ENCODE measurements around the gene ADRA1B.

ADRA1B gene

DNA sequence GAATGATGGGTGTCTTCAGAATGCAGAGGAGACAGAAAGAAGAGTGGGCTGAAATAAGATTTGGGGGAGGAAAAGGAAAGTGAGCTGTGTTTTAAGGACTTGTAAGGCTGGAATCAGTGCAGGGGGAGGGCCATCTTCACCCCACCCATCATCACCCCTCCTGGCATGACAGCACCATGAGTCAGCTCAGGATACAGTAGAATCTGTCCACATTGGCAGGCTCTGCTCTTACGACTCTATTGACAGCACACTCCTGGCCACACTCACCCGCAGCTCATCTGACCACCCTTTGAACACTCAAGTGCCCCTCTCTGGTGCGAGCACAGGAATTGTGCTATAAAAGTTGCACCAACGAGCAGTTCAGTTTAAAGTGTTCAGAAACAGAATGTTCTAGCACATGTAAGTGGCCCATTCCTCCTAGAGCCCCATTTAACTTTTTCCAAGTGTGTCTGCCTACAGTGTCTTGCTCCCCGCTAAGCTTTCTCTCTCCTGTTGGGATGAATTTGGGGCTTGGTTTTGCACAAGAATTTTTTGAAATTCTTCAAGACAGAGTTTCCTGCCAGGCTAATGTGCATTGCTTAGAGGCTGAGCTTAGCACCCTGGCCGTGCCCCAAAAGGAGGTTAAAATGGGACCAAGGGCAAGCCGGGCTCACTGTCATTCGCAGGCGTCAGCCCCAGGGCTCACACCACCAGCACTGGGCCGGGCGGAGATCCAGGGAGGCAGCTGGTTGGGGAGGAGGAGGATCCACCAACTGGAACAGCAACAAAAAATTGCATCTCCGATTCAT is 12.0 kb downstream of the ADRA1B start:
- DNase-seq (ENCODE audit: low read depth in 2 of 2) = no peak

DNA sequence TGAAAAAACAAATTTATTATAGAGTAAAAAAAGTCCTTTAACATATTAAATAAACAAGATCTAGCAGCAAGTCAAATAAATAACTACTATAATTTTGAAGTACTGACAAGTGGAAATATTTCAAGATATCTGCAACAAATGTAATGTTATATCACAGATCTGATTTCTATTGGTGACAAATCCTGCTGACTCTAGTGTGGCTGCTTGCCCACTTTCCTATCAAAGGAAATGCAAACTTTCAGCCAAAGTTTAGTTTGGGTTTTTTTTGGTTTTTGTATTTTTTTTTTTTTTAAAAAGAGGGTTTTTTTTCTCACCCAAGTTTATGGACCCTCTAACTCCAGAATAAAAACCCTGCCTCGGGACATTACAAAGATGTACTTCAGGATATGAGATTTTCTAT is 12.9 kb downstream of the ADRA1B start:
- DNase-seq (ENCODE audit: low read depth in 2 of 2) = no peak

GRCh38 chr5:159933531-159934485 is 17.5 kb downstream of the ADRA1B start:
- DNase-seq (ENCODE audit: low read depth in 2 of 2) = no peak

DNA sequence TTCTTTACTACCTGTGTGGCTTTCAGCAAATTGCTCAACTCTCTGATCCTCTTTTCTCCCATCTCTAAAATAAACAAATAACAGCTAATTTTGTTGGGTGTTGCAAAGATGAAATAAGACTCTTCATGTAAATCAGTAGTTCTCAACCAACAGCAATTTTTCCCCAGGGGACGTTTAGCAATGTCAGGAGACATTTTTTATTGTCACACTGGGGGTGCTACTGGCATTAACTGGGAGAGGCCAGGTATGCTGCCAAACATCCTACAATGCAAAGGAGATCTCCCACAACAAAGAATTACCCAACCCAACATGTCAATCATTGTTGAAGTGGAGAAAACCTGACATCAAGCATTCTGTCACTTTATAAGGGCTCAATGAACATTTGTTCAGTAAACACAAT is 19.7 kb downstream of the ADRA1B start:
- no peak for DNase-seq (ENCODE audit: low read depth in 2 of 2)

GRCh38 chr5:159936686-159937329 is 20.5 kb downstream of the ADRA1B start:
- DNase-seq (ENCODE audit: low read depth in 2 of 2) = no peak

DNA sequence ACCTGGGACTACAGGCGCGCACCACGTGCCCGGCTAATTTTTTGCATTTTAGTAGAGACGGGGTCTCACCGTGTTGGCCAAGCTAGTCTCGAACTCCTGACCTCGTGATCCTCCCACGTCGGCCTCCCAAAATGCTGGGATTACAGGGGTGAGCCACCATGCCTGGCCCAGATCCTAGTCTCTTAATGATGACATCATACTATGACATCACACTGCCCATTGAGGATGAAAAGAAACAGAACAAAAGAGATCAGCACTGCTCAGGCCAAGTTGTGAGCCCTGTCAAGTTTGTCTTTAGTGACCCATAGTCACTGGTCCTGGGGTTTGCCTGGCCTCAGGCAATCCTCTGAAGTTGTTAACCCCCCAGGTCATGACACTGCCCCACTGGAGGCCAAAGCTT is 21.3 kb downstream of the ADRA1B start:
- no peak for DNase-seq (ENCODE audit: low read depth in 2 of 2)

DNA sequence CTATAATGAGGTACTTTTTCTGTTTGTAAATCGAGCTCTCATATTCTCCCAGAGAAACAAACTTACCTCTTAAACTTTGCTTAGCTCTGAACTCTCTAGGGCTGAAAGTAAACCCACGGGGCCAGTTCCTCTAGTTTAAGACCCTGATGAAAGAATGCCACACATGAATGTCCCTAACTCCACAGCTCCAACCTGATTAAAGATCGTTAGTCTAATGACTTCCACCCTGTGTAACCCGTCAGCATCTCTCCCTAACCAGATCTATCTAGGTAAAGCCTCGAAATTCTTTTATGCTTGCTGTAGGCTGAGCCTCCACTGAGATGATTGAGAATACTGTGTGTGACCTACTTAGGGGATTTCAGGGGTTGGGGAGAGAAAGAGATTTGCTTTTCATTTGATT is 27.0 kb downstream of the ADRA1B start:
- no peak for DNase-seq (ENCODE audit: low read depth in 2 of 2)

DNA sequence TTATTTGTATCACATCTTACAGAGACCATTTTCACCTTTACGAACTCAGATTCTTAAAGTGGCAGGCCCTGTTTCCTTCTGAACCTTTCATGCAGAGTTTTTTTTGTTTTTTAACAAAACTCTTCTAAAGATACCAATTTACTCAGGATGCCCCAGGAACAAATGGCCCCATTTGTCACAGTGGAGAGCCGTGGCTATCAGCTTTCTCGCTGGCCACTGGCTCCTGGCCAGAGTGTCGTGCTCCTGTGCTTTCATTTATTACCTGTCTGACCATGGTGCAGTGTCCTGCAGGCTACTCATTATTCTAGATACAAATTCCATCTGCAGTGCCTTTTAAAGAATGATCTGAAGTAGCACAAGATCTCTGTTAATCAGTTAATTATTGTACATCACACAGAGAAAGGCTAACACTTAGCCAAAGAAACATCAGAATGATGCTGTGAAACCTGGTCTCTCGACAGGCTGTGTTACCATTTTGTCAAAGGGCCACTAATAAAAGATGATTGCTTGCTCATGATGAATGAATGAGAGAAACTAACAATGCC is 27.8 kb downstream of the ADRA1B start:
- no peak for DNase-seq (ENCODE audit: low read depth in 2 of 2)

GRCh38 chr5:159945359-159945758 is 29.1 kb downstream of the ADRA1B start:
- DNase-seq (ENCODE audit: low read depth in 2 of 2) = no peak

DNA sequence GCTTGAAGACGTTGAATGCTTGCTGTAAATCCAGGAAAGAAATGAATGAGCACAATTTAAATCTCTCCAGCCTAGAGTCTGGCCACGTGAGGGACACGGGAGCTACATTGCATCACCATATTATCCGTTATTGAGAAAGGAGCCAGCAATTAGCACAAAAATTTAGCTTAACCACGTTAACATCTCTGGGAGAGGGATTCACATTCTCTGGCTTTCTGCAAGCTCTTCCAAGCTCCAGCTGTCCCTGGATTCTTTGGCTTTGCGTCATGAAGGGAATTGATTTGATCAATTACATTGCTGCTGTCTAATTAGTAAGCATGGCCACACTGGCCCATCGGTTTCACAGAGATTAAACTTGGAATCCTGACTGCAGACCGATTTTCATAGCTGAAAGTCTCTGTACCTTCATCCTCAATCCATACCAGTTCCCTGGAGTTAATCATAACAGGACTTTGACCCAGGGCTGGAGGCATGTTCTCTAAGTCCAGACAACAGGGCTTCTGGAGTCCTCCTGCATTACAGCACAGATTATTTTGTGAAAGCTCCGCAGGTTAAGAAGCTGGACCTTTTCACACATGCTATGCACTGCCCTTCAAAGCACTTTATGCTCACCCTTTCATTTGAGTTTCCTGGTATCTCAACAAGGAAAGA is 31.6 kb downstream of the ADRA1B start:
- no peak for DNase-seq (ENCODE audit: low read depth in 2 of 2)

- DNase-seq (ENCODE audit: low read depth in 2 of 2) = no peak
Measured at GRCh38 chr5:159951387-159951786, 35.1 kb downstream of the ADRA1B start.

DNA sequence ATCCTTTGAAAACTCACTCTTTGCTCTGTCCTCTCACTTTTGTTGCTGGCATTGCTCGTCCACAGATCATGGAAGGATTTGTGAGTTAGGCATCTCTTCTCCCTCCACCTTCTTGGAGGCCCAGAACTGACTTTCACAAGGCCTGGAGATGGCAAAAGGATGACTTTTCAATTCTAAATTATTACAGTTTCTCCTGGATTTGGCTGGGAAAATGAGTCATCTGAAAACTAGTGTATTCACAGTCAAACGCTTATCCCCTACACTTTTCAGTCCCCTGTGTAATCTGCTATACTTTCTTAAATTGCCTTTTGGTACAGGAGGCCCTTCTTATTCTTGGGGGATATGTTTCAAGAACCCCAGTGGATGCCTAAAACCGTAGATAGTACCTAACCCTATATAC is 35.6 kb downstream of the ADRA1B start:
- no peak for DNase-seq (ENCODE audit: low read depth in 2 of 2)

DNA sequence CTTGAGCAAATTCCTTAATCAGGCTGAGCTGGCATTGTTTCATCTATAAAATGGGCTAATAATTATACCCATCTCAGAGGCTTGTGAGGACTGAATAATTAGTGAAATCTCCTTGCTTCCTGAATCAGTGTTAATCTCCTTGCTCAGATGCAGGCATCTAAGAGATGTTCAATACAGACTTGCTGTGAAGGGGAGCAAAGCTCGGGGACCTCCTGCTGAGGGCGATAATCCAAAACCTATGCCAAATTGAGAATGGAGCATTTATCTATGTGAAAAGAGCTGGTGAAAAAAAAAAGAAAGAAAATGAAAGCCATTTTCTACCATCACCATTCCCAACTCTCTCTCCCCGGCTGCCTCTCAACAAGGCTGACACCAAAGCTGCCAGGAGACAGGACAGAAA is 37.3 kb downstream of the ADRA1B start:
- DNase-seq (ENCODE audit: low read depth in 2 of 2) = no peak

DNA sequence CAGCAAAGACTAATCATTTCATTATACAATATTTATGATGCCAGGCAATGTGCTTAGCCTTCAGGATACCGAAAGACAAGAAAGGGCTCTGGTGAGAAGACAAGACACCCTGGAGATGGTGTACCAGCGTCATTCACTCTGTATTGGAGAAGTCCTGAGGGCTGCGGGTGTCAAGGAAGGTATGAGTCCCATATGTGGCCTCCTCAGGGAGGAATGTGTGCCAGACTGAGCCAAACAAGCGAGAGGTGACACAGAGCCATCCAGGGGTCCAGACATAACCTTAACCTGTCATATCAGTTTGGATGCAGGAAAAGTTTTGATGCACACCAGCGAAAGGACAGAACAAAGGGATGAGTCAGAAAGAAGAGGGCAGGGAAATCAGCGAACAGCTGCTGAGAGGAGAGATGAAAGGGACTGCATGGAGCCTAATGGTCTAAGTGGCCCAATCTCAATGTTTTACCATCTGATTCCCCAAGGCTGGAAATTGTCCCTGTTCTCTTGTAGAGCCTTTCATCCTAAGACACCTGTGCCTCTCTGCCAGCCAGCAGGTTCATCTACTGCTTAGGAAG is 38.9 kb downstream of the ADRA1B start:
- no peak for DNase-seq (ENCODE audit: low read depth in 2 of 2)

DNA sequence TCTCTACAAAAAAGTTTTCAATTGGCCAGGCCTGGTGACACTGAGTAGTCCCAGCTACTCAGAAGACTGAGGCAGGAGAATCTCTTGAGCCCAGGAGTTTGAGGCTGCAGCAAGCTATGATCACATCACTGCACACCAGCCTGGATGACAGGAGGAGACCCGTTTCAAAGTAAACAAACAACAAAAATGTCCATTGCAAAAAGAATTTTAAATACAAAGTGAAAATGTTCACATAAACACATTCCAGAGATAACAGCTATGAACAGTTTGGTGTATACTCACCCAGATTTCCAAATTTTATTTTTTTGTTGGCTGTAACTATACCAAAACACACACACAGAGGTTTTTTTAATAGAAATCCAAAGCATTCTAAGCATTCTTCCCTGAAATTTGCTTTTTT is 39.8 kb downstream of the ADRA1B start:
- no peak for DNase-seq (ENCODE audit: low read depth in 2 of 2)

- DNase-seq (ENCODE audit: low read depth in 2 of 2) = no peak
Measured at GRCh38 chr5:159961176-159962160, 45.2 kb downstream of the ADRA1B start.

GRCh38 chr5:159962214-159962613 is 45.9 kb downstream of the ADRA1B start:
- DNase-seq (ENCODE audit: low read depth in 2 of 2) = no peak

- DNase-seq (ENCODE audit: low read depth in 2 of 2) = no peak
Measured at GRCh38 chr5:159963935-159964334, 47.7 kb downstream of the ADRA1B start.

- no peak for DNase-seq (ENCODE audit: low read depth in 2 of 2)
Measured at GRCh38 chr5:159965031-159965837, 49.0 kb downstream of the ADRA1B start.

Data from stimulated activated CD8-positive, alpha-beta memory T cell treated with anti-CD3 and anti-CD28 coated beads, Interleukin-2, amount 100 ng/mL, for 48 hours (primary cell).